HEK293 (cell line): Measurements from ENCODE around the gene SESN2.

Experiments used
- ZNF514 ChIP-seq: fragments of 450-650 bp; formaldehyde crosslinking; IDR thresholded peaks from 2 replicates; pipeline ENCODE4 v1.5.1; 2016; ENCODE audit warnings: missing biosample characterization, missing genetic modification characterization
- ZNF548 ChIP-seq: fragments of 450-650 bp; formaldehyde crosslinking; IDR thresholded peaks from 2 replicates; pipeline ENCODE4 v1.5.1; 2016; ENCODE audit warnings: missing biosample characterization, missing genetic modification characterization
- TF ChIP-seq, protein P1 (sequence below): fragments of 450-650 bp; formaldehyde crosslinking; IDR thresholded peaks from 2 replicates; pipeline ENCODE4 v1.5.1; 2016; ENCODE audit warnings: missing biosample characterization, missing genetic modification characterization

DNA sequence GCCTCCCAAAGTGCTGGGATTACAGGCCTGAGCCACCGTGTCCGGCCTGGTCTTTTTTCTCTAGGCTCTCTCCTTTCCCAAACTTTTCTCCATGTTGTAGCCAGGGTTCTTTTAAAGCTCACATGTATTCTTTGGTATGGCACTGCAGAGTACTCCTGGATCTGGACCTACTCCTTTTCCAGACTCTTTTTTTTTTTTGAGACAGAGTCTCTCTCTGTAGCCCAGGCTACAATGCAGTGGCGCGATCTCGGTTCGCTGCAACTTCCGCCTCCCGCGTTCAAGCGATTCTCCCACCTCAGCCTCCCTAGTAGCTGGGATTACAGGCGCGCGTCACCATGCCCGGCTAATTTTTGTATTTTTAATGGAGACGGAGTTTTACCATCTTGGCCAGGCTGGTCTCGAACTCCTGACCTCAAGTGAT lies 68.9 kb downstream of the SESN2 start:
- TF ChIP-seq ZNF548 (tag by site-specific recombination): no peak
- TF ChIP-seq ZNF514 (tag by site-specific recombination): no peak
- TF ChIP-seq, protein P1, sequence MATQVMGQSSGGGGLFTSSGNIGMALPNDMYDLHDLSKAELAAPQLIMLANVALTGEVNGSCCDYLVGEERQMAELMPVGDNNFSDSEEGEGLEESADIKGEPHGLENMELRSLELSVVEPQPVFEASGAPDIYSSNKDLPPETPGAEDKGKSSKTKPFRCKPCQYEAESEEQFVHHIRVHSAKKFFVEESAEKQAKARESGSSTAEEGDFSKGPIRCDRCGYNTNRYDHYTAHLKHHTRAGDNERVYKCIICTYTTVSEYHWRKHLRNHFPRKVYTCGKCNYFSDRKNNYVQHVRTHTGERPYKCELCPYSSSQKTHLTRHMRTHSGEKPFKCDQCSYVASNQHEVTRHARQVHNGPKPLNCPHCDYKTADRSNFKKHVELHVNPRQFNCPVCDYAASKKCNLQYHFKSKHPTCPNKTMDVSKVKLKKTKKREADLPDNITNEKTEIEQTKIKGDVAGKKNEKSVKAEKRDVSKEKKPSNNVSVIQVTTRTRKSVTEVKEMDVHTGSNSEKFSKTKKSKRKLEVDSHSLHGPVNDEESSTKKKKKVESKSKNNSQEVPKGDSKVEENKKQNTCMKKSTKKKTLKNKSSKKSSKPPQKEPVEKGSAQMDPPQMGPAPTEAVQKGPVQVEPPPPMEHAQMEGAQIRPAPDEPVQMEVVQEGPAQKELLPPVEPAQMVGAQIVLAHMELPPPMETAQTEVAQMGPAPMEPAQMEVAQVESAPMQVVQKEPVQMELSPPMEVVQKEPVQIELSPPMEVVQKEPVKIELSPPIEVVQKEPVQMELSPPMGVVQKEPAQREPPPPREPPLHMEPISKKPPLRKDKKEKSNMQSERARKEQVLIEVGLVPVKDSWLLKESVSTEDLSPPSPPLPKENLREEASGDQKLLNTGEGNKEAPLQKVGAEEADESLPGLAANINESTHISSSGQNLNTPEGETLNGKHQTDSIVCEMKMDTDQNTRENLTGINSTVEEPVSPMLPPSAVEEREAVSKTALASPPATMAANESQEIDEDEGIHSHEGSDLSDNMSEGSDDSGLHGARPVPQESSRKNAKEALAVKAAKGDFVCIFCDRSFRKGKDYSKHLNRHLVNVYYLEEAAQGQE (tag by site-specific recombination): no peak
